GDM1 (cell line): ENCODE data around the gene ARHGDIA.

ENCODE experiments used
- DNase-seq: peaks from one replicate; lab custom pipeline; 2025; lab: John Stamatoyannopoulos, UW

The ARHGDIA gene

DNA sequence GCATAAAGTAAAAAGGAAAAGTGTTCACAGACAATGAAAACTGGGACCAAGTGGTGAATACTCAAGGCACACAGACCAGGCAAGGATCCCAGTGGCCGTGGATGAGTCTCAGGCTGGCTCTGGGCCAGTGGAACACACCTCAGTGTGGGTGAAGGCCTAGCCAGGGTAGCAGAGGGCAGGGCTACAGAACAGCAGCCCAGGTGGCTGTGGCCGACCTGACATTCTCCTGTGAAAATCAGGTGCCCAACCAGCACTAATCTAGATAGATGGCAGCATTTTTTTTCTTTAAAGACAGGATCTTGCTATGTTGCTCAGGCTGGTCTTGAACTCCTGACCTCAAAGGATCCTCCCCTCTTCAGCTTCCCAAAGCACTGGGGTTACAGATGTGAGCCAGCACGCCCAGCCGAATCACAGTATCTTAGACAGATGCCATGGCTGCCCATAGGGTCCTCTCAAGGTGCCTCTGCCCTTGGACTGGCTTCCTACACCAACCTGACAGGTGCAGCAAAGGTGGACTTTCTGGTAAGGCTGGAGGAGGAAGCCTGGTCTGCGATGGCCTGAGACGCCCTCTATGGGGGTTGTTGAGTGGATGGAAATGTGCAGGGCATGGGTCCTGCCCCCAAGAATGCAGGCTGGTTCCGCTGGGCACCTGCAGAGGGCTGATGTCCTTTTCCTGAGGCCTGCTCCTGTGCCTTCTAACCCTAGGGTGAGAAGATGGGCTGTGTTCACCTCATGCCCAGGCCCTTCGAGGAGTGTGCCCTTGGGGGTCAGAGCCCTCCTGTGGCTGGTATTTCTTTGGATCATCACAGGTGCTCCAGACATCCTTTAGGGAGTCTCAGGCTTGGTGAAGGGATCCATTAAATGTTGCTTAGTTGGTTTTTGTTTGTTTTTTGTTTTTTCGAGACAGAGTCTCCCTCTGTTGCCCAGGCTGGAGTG, 7.0 kb downstream of the ARHGDIA start:
- no peak for DNase-seq

DNA sequence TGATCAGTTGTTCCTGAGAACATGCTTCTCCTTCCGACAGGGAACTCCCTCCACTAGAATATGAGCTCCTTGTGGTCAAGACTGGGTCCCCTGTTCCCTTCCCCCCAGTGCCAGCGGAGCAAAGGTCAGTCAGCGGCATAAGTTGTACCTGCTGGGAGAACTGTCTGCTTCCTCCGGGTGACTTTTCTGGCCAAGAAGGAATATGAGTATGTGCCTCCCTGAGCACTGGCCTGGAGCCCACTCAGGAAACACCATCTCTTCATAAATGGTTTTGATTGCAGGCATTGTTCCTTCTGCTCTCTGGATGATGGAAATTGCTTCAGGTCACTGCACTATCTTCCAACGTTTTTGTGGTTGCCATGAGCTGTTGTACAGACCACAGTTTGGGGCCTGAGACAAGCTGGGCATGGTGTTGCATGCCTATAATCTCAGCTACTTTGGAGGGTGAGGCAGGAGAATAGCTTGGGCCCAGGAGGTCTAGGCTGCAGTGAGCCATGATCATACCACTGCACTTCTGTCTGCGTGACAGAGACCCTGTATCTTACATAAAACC, 7.9 kb downstream of the ARHGDIA start:
- no peak for DNase-seq

DNA sequence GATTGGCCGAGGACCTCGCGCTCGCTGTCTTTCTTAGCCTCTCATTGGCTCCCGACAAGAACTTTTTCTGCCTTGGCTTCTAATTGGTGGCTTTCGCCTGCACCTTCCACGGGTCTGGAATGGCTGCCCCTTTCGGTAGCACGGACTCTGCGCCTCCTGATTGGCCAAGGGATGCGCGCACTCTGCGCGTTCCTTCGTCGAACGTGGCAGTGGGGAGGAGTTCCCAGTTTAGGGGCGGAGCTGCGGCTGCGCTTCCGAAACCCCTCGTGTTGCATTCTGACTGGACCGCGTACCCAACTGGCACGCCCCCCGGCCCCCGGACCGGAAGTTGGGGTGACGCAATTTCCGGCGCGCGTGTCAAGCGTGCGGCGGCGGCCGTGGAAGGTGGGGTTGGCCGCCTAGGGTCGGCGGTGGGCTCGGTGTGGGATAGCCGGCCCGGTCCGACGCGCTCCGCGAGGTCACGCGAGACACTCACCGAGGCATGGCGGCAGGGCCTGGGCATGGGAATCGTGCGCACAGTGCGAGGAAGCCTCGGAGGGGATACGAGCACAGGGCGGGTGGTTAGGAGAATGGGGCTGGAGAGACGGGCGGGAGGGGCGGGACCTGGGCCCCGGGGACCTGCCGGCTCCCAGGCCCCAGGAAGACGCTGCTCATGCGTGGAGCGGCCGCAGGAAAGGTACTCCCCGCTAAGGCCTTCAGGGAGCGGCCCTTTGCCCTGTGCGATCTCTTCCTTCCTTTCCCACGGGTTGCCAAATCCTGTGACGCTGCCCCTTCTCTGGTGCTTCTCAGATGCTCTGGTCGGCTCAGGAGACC, 10.2 kb downstream of the ARHGDIA start:
- peak; percentile 100 for DNase-seq

DNA sequence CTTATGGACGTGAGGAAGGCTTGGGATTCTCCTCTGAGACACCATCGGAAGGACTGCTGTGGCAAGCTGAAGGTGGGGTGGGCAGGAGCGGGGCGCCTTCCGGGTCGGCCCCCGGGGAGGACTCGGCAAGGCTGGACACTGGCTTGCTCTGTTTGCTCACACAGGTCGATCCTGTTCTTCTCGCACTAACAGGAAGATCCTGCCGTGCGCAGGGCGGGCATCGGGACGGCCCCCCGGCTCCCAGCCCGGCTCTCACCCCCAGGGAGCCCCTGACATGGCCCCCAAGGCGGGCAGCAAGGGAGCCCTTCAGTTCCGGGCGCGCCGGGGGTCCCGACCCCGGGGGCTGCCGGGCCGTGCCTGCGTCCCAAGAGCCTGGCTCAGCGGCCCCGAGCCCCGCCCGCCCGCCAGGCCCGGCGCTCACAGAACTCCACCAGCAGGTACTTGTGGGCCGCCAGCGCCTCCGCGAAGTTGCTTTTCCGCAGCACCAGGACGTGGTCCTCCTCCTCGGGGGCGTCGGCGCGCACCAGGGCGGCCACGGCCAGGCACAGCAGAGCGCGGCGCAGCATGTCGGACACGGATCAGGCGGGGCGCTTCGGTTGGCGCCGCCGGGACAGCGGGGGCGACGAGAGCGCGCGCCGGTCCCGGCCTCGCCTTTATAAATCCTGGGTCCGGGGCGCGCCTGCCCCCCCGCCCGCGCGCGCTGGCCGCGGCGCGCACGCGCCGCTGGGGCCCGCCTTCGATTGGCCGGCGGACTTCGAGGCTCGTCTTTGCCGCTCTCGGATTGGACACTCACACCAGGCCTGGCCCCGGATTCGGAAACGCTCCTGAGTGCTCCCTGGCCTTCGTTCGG, 11.0 kb downstream of the ARHGDIA start, which contains the start of gene P4HB:
TSS of gene P4HB (minus strand) at position 630 of the 850 bp plus-strand sequence. CDS start at position 566, 64 bp downstream.
- no peak for DNase-seq

DNA sequence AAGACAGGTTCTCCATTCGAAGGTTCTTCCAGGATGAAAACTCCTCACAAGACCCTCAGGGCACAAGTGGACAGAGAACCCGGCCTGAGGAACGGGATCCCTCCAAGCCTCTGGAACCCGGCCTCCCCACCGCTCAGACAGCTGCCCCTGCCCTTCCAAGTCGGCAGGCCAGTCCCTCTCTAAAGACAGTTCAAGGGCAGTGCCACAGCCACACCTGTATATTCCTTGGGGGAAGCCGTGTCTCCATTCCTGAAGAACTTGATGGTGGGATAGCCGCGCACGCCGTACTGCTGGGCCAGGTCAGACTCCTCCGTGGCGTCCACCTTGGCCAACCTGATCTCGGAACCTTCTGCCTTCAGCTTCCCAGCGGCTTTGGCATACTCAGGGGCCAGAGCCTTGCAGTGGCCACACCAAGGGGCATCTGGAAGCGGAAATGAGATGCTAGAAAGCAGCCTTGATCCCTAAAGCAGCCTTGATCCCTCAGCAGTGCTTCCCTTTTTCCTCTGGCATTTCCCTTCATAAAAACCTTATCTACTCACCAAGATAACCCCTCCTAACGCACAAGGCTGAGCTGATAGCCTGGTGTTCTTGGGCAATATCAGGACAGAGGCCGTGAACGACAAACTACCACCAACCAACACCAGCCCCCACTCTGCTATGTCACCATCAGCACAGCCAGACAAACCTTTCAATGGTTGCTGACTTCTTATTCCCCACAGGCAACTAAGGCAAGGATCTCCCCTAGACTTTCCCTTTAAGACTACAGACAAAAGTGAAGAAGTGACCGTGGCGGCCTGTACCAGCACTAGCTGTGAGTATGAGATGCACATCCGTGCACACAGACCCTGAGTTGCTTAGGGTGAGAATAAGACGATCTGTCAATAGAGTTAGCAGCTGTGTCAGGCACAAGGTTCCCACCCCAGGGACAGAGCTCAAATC, 11.9 kb downstream of the ARHGDIA start:
- DNase-seq = no peak

DNA sequence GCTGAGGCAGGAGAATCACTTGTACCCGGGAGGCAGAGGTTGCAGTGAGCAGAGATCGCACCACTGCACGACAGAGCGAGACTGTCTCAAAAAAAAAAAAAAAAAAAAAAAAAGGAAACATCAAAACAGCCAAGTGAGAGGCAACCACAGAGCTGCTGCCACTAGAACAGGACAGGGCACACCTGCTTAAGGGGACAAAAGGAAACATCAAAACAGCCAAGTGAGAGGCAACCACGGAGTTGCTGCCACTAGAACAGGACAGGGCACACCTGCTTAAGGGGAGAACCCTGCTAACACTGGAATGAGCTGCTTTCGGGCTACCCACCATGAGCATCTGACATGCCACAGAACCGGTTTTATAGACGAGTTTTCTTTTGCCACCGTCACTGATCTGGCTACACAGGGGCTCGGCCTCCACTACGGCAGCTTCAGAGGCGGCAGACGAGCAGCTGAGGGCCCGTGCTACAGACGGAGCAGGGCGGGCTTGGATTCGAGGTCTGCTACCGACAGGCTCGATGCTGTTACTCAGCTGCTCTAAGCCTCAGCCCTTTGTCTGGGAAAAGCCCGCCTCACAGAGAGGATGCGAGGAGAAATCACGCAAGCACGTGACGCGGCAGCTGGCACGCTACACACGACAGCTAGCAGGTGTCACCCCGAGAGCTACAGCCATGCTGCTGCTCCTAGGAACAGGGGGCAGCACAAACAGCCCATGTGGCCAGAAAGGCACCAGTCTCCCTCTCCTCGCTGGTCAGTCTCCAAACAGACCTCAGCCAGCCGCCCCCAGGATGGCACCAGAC, 12.8 kb downstream of the ARHGDIA start:
- no peak for DNase-seq

DNA sequence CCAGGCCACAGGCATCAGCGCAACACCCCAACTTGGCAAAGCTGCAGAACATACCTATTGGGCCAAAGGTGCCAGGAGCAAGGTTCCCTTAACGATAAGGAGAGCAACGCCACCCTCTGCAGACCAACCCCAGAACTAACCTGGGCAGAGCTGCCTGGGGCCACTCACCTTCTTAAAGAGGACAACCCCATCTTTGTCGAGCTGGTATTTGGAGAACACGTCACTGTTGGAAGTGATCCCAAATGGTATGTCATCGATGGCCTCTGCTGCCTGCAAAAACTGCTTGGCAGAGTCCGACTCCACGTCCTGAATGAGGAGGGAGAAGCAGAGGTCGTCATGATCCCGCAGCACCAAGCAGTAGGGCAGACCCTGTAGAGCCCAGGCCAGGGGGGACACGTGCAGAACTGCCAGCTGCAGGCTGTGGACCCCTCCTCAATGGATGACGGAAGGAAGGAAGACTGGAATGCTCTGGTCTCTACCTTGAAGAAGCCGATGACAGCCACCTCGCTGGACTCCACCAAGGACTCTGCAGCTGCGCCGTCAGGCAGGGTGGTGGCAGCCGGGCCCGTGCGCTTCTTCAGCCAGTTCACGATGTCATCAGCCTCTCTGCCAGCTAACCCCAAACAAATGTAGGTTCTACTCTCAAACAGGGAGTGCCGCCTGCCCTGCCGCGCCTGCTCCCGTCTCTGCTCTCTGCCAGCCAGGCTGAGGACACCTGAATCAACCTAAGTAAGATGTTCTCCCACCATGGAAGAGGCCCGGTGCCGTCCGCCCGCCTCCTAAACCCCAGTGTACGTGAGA, 16.0 kb downstream of the ARHGDIA start:
- DNase-seq = no peak

DNA sequence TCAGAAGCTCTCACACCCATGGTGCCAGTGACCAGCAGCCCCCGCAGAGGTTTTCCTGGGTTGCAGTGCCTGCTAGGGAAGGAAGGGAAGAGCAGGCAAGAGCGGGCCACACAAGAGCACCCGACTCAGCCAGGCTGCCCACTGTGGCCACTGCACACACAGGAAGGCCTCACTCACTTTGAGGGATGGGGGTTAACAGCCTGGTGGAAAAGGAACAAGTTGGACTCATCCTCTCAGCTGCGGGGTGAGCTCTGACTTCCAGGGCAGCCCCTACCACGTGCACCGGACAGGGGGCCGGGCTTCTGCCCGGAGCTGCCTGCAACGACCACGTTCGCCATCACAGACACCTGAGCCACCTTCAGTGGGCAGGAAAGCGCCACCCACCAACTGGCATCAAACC, 18.9 kb downstream of the ARHGDIA start:
- no peak for DNase-seq

DNA sequence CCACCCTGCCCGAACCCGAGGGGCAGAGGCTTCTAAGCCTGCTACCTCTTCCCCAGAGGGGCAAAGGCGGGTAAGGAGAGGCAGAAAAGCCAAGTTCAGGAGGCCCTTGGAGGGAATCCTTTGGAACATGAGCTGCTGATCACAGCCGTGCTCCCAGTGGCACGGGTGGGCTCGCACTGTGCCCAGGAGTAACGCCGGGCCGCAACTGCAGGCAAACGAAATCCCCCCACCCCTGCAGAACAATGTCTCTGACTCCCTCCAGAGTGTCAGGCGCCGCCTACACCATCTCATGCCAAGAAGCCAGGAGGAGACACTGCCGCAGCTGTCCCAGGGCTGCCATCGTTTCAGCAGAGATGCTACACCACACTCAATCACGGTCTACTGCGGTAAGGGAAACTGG, 19.7 kb downstream of the ARHGDIA start:
- no peak for DNase-seq

DNA sequence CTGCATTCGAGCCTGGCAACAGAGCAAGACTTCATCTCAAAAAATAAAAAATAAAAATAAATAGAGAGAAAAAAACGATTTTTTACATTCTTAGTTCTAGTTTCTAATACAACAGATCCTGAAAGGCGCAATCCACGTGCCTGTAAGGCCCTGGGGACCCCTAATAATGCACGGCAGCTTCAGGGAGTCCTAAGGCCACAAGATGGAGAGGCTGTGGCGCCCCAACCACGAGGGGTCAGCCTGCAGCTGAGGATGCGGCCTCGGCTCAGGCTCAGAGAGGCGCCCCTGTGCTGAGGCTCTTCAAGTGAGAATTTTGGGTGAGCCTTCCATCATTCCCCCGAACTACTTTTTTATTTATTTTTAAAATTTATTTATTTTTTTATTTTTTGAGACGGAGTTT, 21.7 kb downstream of the ARHGDIA start:
- DNase-seq = no peak

DNA sequence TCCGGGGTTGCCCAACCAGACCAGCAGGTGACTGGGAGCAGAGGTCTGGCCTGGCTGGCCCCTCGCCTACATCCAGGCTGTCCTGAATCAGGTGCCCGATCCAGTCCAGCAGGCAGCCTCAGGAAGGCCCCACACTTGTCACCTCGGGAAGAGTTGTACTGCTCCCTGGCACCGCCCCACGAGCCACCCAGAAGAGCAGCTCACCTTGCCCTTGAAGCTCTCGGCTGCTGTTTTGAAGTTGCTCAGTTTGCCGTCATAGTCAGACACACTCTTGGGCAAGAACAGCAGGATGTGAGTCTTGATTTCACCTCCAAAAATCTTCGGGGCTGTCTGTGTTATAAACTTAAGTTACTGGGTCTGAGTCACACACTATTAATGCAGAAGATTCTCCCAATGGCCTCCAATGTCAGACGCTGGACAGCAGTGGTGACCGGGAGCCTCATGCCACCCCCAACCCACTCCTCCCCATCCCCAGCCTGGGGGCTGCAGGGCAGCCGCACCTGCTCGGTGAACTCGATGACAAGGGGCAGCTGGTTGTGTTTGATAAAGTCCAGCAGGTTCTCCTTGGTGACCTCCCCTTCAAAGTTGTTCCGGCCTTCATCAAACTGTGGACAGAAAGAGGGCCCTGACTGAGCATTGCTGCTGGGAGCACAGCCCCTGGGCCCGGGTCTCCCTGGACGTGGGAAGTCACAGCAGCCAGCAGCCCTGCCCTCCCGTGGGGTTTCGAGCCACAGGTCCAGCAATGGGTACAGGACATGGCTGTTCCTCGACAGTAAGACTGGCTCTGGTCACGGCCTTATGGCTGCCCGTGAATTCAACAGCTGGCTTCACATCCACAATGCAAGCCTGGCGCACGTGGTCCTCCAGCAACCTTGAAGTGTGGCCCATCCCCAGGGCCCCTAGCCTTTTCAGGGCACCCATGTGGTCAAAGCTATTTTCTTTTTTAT, 24.1 kb downstream of the ARHGDIA start:
- no peak for DNase-seq

DNA sequence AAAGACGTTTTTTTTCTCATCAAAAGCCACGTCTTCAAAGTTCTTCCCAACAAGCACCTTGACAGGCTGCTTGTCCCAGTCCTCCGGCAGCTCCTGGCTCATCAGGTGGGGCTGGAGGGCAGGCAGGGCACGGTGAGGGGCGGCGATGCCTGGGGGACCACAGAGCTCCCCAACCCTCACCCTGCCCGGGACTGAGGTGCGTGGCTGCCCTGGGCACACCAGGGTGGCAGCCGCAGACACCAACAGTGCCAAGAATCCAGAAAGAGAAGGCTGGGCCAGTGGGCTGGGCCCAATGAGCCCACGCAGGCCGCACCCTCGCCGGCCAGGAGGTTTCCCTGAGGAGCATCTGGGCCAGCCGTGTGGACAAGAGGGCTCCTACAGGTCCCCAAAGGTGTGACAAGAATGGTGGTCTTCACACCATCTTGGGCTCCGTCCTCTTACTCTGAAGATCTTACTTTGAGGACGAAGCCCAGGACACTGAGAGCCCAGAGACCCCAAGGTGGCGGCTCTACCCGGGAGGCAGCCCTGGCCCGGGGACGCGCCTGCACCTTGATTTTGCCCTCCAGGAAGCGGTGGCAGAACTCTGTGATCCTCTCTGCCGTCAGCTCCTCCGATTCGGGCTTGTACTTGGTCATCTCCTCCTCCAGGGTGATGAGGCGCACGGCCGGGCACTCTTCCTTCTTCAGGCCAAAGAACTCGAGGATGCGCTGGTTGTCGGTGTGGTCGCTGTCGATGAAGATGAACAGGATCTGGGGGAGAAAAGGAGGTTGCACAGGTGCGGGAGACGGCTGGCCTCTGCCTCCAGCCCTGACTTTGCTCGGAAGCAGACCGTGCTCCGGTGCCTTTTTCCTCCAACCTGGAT, 25.0 kb downstream of the ARHGDIA start:
- DNase-seq = no peak

DNA sequence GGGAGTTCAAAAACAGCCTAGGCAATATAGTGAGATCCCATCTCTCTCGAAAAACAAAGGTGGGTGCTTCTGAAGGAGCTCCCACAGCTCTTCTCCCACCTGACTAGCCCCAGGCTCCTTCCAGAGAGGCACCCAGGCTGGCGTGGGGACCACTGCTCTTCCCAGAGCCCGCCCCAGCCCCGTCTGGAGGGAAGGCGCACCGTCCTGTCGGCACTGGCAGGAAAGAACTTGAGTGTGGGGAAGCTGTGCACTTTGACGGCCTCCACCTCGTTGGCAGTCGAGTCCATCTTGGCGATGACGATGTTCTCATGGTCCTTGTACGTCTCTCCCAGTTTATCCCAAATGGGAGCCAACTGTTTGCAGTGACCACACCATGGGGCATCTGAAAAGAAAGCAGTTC, 25.8 kb downstream of the ARHGDIA start:
- DNase-seq = no peak

DNA sequence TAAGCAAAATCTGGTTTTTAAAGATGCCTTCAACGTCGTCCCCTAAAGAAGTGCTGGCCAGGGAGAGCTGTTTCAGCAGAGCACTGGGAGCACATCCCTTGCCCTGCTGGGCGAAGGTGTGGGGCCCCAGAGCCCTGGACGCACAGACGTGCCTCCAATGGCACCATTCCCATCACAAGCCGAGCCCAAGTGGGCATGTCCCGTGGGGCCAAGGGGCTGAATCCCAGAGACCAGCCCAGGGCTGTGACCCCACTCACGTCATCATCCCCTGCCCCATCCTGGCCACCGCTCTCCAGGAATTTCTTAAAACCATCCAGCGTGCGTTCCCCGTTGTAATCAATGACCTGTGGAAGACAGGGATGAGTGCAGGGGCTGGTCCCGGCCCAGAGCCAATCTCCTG, 26.2 kb downstream of the ARHGDIA start:
- DNase-seq = no peak

DNA sequence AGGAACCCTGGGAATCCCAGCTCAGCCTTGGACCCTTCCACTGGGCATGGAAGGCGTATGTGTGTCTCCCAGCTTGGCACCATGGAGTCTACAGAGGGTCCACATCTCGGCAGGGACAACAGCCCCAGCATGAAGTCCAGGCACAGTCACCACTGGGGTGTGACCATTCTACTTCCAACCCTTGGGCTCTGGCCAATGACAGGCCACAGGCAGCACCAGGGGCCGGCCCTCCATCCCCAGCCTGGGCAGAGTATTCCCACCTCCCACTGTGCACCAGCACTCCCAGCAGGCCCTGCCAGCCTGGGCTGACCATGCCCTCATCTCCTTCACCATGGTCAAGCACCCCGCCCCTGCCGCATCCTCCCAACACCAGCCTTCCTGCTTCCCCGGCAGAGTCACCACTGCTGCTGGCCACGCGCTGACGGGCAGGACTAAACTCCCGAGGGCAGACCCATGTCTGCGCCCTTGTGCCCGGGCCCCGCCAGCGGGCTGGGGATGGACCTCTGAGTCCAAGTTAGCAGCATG, 26.7 kb downstream of the ARHGDIA start:
- DNase-seq = no peak

DNA sequence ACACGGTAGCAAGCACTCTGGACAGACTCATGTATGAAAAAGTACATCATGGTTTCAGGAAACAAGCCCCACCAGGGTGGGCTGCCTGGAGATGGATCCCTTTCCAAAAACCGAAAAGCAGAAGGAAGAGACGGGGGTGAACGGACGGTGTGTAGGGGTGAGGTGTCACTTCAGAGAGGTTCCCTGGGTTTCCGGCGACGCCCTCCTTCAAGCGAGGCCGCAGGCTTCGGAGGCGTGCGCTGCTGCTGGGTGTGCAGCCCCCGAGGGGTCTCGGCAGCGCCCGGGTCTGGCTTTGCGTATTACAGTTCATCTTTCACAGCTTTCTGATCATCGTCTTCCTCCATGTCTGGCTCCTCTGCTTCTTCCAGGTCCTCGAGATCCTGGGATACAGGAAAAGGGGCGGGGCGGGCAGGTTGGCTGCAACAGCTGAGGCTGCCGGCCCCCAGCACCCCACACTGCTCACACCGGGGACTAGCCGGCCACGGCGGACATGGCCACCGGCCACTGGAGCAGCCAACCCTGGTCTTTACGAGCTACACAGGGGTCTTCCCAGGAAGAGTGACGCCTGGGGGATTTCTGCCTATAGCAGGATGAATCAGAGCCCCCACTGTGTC, 27.3 kb downstream of the ARHGDIA start:
- no peak for DNase-seq
